HepG2 (cell line): ENCODE data around the gene BCAT1. TPM values are rescaled to one million over a fixed set of nuclear protein-coding genes. Genes with fewer than 3 reads are reported as not detected.

ENCODE experiments used
- ATAC-seq: fragments of 200-7000 bp; cut with Tn5 transposase; 3 replicates; pipeline ENCODE4 v1.9.1; 2020; ENCODE audit warnings: mild to moderate bottlenecking, moderate library complexity
- BruUV-seq: library from RNA; stranded (reverse); fragments of 400-500 nt; replicated peaks from 2 replicates; lab custom pipeline; 2021; lab: Mats Ljungman, UMichigan
- CTCF ChIA-PET: fragments of 300-600 bp; formaldehyde crosslinking; extraction: SDS; loops from one replicate; lab custom pipeline; 2021; ENCODE audit warnings: low total read pairs, inconsistent platforms, low intra/inter-chr PET ratio; lab: Yijun Ruan, JAX
- POLR2A ChIA-PET: fragments of 350-600 bp; sonication (Branson Sonifier 250); formaldehyde crosslinking; loops from one replicate; lab custom pipeline; 2020; ENCODE audit warnings: antibody characterized with exemption, inconsistent platforms; lab: Yijun Ruan, JAX
- DNase-seq: peaks from one replicate; pipeline ENCODE4 v3.0.0-alpha.2; 2015; ENCODE audit warnings: low spot score
- FAIRE-seq: peaks from 3 replicates; lab custom pipeline; 2011; peaks lifted over from hg19 to GRCh38; lab: Jason Lieb, UNC
- H2AFZ ChIP-seq: one replicate; pipeline ENCODE4 v1.6.1; 2011; ENCODE audit warnings: low read length, inconsistent platforms
- H3K27ac ChIP-seq: fragments of 300-600 bp; 3 replicates; pipeline ENCODE4 v1.8.0; 2011; ENCODE audit warnings: mixed run types, mild to moderate bottlenecking, mixed read lengths, low read length, inconsistent platforms; ENCODE audit not compliant: insufficient read depth; ENCODE audit errors: extremely low read length
- H3K27me3 ChIP-seq, 2 experiments: fragments of 200-600 bp in 1 of 2; 2 replicates in 1 of 2; 3 replicates in 1 of 2; pipeline versions ENCODE4 v1.6.0 to v1.8.0; 2011; ENCODE audit warnings: low read length in 2 of 2, mild to moderate bottlenecking in 2 of 2, moderate library complexity in 2 of 2, inconsistent platforms in 1 of 2; ENCODE audit not compliant: insufficient read depth in 2 of 2, control insufficient read depth in 1 of 2
- H3K36me3 ChIP-seq, 2 experiments: fragments of 200-600 bp in 1 of 2; replicated peaks in 1 of 2; 2 replicates in 1 of 2; 3 replicates in 1 of 2; pipeline versions ENCODE4 v1.5.1 to v1.8.0; 2011; ENCODE audit warnings: low read length in 2 of 2, inconsistent platforms in 1 of 2; ENCODE audit not compliant: insufficient read depth in 2 of 2, control insufficient read depth in 1 of 2
- H3K4me1 ChIP-seq: 2 replicates; pipeline ENCODE4 v1.5.1; 2012; ENCODE audit warnings: low read length, inconsistent platforms; ENCODE audit not compliant: insufficient read depth
- H3K4me2 ChIP-seq: 2 replicates; pipeline ENCODE4 v1.6.0; 2011; ENCODE audit warnings: low read depth, low read length, inconsistent platforms
- H3K4me3 ChIP-seq, 3 experiments: fragments of 200-600 bp in 1 of 3; sonication (generic), shearing (Covaris generic) in 1 of 3; replicated peaks in 1 of 3; 2 replicates each; pipeline ENCODE4 v1.5.1; 2011 to 2016; ENCODE audit warnings: low read length in 3 of 3, inconsistent platforms in 2 of 3, low read depth in 2 of 3, mild to moderate bottlenecking in 2 of 3, control low read depth in 1 of 3, mixed read lengths in 1 of 3; ENCODE audit not compliant: insufficient read depth in 1 of 3
- H3K79me2 ChIP-seq: one replicate; pipeline ENCODE4 v1.6.1; 2011; ENCODE audit warnings: low read length, inconsistent platforms; ENCODE audit not compliant: insufficient read depth
- H3K9ac ChIP-seq: 2 replicates; pipeline ENCODE4 v1.6.0; 2011; ENCODE audit warnings: mild to moderate bottlenecking, low read depth, low read length, inconsistent platforms; ENCODE audit not compliant: insufficient read depth
- H3K9me3 ChIP-seq: 2 replicates; pipeline ENCODE4 v1.5.1; 2012; ENCODE audit warnings: mild to moderate bottlenecking, low read length
- H4K20me1 ChIP-seq: 2 replicates; pipeline ENCODE4 v1.6.0; 2011; ENCODE audit warnings: inconsistent platforms, mild to moderate bottlenecking, low read length, moderate library complexity; ENCODE audit not compliant: insufficient read depth
- AHDC1 ChIP-seq: sonication (generic); formaldehyde crosslinking; IDR thresholded peaks from 2 replicates; pipeline ENCODE4 v1.5.1; 2020; ENCODE audit warnings: mild to moderate bottlenecking, missing genetic modification reagents, borderline replicate concordance
- POGZ ChIP-seq: sonication (generic); formaldehyde crosslinking; IDR thresholded peaks from 2 replicates; pipeline ENCODE4 v1.4.0; 2020; ENCODE audit warnings: mild to moderate bottlenecking, missing genetic modification reagents
- SAP130 ChIP-seq: IDR thresholded peaks from 2 replicates; pipeline ENCODE4 v1.6.1; 2016; ENCODE audit warnings: low read depth
- SKI ChIP-seq: fragments of 450-650 bp; IDR thresholded peaks from one replicate; pipeline ENCODE4 v1.6.1; 2018; ENCODE audit warnings: mild to moderate bottlenecking; ENCODE audit not compliant: partially characterized antibody
- SSRP1 ChIP-seq: IDR thresholded peaks from 2 replicates; pipeline ENCODE4 v1.6.1; 2016; ENCODE audit warnings: control low read depth
- TP53 ChIP-seq: sonication (generic); formaldehyde crosslinking; conservative IDR thresholded peaks from 2 replicates; pipeline ENCODE4 v1.4.0; 2020; ENCODE audit warnings: missing genetic modification reagents
- U2AF1 ChIP-seq: fragments of 200-400 bp; formaldehyde crosslinking; optimal IDR thresholded peaks from 2 replicates; pipeline ENCODE3; 2017; ENCODE audit warnings: mild to moderate bottlenecking, low read depth, low read length
- ZFP37 ChIP-seq: sonication (generic); formaldehyde crosslinking; IDR thresholded peaks from 2 replicates; pipeline ENCODE4 v1.4.0; 2020; ENCODE audit warnings: missing genetic modification reagents, borderline replicate concordance
- ZNF672 ChIP-seq: sonication (generic); formaldehyde crosslinking; IDR thresholded peaks from 2 replicates; pipeline ENCODE4 v1.8.1; 2022; ENCODE audit warnings: missing genetic modification reagents
- WGBS: methylation state at CpG from one replicate; pipeline ENCODE4 v1.1.6; 2017; ENCODE audit warnings: low lambda C conversion rate; 5-methylcytosine and 5-hydroxymethylcytosine counted together
- in situ Hi-C: cut with HindIII; loops from 2 replicates; pipeline ENCODE4 v1.10.0; 2017; ENCODE audit warnings: low pct_unique_long_range_greater_than_20kb; ENCODE audit not compliant: extremely low pct_ligation_motif_present
- intact Hi-C: fragments of 100-400 bp; cut with micrococcal nuclease; formaldehyde crosslinking; loops from one replicate; pipeline ENCODE4 v1.10.0; 2022; ENCODE audit not compliant: unreplicated experiment
- polyA plus RNA-seq, 8 experiments: library from polyadenylated mRNA; depleted of rRNA in 3 of 8; stranded (reverse) in 7 of 8; unstranded in 1 of 8; fragments of >200 nt; fragmentation: Illumina TruSeq in 4 of 8; extraction: Trizol in 4 of 8; gene quantifications; 2 replicates each; pipeline versions ENCODE4 v1.2.1 to v1.2.3, GENCODE V29; 2011 to 2016; ENCODE audit warnings: low read depth in 4 of 8, missing spikeins in 1 of 8, mixed read lengths in 1 of 8; ENCODE audit not compliant: insufficient read depth in 1 of 8
- total RNA-seq, 5 experiments: library from RNA; depleted of rRNA; stranded (reverse); fragments of >200 nt; fragmentation: Illumina TruSeq; extraction: Trizol; gene quantifications; 2 replicates each; pipeline ENCODE4 v1.2.3, GENCODE V29; 2016; ENCODE audit warnings: low read depth in 1 of 5

Gene BCAT1
- total and polyA plus RNA-seq, 2 of the 13 experiments (the other 11 are each of a cell fraction or from before 2014, with no cell fraction given), result 8.0 to 75.5 TPM

DNA sequence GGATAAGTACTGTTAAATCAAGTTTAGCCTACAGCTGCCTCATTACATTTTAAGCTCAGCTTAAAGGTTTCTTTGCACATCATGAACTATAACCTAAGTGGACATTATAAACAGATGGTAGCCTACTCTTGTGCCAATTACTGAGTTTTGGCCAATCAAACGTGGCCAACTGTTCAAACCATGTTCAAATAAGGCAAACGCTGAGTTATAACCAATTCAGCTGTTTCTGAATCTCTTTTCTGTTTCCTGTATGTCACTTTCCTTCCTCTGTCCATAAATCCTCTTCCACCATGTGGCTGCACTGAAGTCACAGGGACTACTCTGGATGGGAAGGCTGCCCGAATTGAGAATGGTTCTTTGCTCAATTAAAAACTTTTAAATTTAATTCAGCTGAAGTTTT, 98.4 kb downstream of the BCAT1 start:
- Histone ChIP-seq H3K4me2 (no peak overlapping the region), H2AFZ (no peak overlapping the region), H3K27me3 (no peaks in the 10 kb centered on the region), H3K4me3 (no peak overlapping the region), H3K4me1 (no peaks in the 10 kb centered on the region), H3K9me3 (no peaks in the 10 kb centered on the region), H3K27ac (no peak overlapping the region), H4K20me1 (no peaks in the 10 kb centered on the region), H3K36me3 (peaks cover 0 to 17% of the 10 kb centered on the region in 2 experiments; a peak in 2 of 5 replicates), H3K9ac (no peak overlapping the region), H3K79me2 (no peaks in the 10 kb centered on the region)
- no peak for ATAC-seq
- in situ Hi-C loops, result no loop called here
- ChIA-PET POLR2A (no interaction called here), CTCF (no interaction called here)
- no peak for FAIRE-seq
- no TSS peak for BruUV-seq
- DNase-seq, result no peak
- TF ChIP-seq ZNF672 (CRISPR knock-in tag), result no peak
- TF ChIP-seq POGZ (CRISPR knock-in tag), result no peak
- WGBS, result 69% methylated on average over 3 of the region's 3 CpGs
- intact Hi-C loops, result loop anchor here (10.0 kb wide), 1 partner anchor 284 kb away; no protein-coding TSS in a partner anchor

- H3K9me3 ChIP-seq, result no peaks in the 10 kb centered on the region
- no peaks in the 10 kb centered on the region for H3K4me1 ChIP-seq
- ChIA-PET POLR2A (no interaction called here), CTCF (no interaction called here)
- H3K27me3 ChIP-seq, result no peaks in the 10 kb centered on the region
- no peak overlapping the region for H2AFZ ChIP-seq
- H3K4me3 ChIP-seq, result no peak overlapping the region
- FAIRE-seq (no peak), DNase-seq (no peak), ATAC-seq (no peak)
- BruUV-seq, result no TSS peak
- peaks cover 0 to 17% of the 10 kb centered on the region in 2 experiments; a peak in 2 of 5 replicates for H3K36me3 ChIP-seq
- H3K79me2 ChIP-seq, result no peaks in the 10 kb centered on the region
- H4K20me1 ChIP-seq, result no peaks in the 10 kb centered on the region
- H3K9ac ChIP-seq, result no peak overlapping the region
- 98% methylated on average over 8 of the region's 8 CpGs for WGBS
- H3K4me2 ChIP-seq, result no peak overlapping the region
- intact Hi-C loops (no loop called here), in situ Hi-C loops (no loop called here)
- no peak overlapping the region for H3K27ac ChIP-seq
- TF ChIP-seq SAP130 (CRISPR knock-in tag), result no peak
- no peak for TF ChIP-seq U2AF1
- no peak for TF ChIP-seq SKI
- TF ChIP-seq ZFP37, result no peak
- no peak for TF ChIP-seq TP53 (CRISPR knock-in tag)
- no peak for TF ChIP-seq SSRP1
- TF ChIP-seq AHDC1, result no peak
These were observed 99.9 kb downstream of the BCAT1 start for GRCh38 chr12:24848941-24849477.
